HG03457 (cell line): ENCODE data around the gene CAPRIN1.

Experiments used
- ATAC-seq: cut with Tn5 transposase; IDR thresholded peaks from one replicate; pipeline ENCODE4 v1.9.1; 2021; ENCODE audit warnings: moderate number of reproducible peaks; ENCODE audit not compliant: unreplicated experiment

Gene CAPRIN1

GRCh38 chr11:34139346-34139745 lies 87.8 kb downstream of the CAPRIN1 start:
- ATAC-seq, result no peak

DNA sequence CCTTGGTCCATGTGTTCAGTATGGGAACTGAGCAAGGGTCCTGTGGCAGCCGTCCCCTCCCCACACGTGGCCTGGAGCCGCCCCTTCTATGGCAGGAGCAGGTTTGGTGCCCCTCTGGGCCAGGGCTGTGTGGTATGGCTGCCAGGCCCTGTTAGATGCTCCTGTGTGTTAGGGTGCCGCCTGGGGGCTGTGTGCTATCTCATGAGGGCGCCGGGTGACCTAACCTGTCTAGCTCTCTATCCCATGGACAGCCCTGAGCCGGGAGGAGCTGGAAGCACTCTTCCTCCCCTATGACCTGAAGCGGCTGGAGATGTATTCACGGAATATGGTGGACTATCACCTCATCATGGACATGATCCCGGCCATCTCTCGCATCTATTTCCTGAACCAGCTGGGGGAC lies 88.6 kb downstream of the CAPRIN1 start:
- no peak for ATAC-seq

- ATAC-seq, result no peak
Observed at GRCh38 chr11:34143048-34143447, 91.5 kb downstream of the CAPRIN1 start.

GRCh38 chr11:34145073-34145472 lies 93.5 kb downstream of the CAPRIN1 start:
- no peak for ATAC-seq

GRCh38 chr11:34145847-34146381 lies 94.4 kb downstream of the CAPRIN1 start:
- no peak for ATAC-seq

DNA sequence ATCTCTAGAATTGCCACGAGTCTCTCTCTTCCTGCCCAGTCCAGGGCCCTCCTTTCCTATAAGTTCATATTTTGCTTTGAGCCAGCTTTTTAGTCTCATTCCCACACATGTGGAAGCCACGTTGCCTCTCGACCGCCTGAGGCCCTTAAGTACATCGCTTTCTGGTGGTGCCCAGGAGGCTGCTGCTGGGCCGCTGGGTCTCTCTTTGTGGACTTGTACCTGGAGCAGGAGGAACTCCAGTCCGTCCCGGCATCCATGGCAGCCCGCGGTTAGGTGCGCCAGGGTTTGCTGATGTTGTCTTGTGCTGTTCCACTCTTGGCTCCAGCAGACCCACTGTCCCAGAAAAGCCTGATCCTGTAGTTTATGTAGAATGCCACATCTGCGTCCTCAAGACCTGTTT lies 94.9 kb downstream of the CAPRIN1 start:
- no peak for ATAC-seq

DNA sequence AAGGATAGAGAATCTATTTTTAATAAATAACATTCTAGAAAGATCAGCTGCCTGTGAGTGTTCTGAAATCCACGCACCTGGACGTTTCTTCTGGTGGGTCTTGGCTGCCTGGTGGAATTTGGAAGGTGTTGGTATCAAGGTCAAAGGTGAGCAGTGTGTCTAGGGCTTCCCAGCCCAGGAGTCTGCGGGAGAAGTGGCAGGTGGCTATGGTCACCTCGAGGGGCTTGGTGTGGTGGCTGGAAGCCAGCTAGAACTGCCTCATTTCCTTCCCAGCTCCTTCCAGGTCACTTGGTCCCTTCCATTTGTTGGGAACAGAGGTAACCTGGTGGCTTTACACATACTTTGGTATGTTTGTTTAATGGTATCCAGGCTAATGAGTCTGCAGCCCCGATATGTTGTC lies 95.3 kb downstream of the CAPRIN1 start:
- ATAC-seq, result no peak

DNA sequence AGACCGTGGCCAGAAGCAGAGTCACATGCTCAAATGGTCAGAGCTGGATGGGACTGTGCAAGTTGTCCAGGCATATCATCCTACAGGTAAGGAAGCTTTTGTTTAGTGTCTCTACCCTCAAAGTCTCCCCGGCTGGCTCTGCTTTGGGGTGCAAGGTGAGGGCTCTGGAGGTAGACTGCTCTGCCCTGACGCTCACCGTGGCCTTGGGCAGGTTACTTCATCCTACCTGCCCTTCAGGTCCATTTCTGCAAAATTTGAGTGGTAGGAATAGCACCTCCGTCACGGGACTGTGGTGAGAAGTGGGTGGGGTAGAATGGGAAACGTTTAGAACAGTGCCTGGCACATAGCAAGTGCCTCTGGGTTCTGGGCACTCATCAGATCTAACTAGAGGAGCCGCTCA lies 96.0 kb downstream of the CAPRIN1 start:
- ATAC-seq, result no peak

- no peak for ATAC-seq
Observed at GRCh38 chr11:34148504-34149165, 97.1 kb downstream of the CAPRIN1 start.

GRCh38 chr11:34149274-34149673 lies 97.7 kb downstream of the CAPRIN1 start:
- no peak for ATAC-seq

GRCh38 chr11:34149786-34150185 lies 98.3 kb downstream of the CAPRIN1 start:
- ATAC-seq, result no peak

GRCh38 chr11:34150494-34151151 lies 99.1 kb downstream of the CAPRIN1 start:
- ATAC-seq, result no peak
